Measurements from ENCODE around the gene KCNQ2.

GRCh38 chr20:63470410-63470809 lies 2.0 kb downstream of the KCNQ2 start:
- TF ChIP-seq CTCF (IDR thresholded peaks at IDR 0.05) (no peak), POLR2AphosphoS5 (IDR thresholded peaks at IDR 0.05) (no peak), POLR2A (IDR thresholded peaks at IDR 0.05) (no peak)

Measured in prostate gland (tissue), 2 donors.